Measurements from ENCODE around the gene SRSF1.

The SRSF1 gene

DNA sequence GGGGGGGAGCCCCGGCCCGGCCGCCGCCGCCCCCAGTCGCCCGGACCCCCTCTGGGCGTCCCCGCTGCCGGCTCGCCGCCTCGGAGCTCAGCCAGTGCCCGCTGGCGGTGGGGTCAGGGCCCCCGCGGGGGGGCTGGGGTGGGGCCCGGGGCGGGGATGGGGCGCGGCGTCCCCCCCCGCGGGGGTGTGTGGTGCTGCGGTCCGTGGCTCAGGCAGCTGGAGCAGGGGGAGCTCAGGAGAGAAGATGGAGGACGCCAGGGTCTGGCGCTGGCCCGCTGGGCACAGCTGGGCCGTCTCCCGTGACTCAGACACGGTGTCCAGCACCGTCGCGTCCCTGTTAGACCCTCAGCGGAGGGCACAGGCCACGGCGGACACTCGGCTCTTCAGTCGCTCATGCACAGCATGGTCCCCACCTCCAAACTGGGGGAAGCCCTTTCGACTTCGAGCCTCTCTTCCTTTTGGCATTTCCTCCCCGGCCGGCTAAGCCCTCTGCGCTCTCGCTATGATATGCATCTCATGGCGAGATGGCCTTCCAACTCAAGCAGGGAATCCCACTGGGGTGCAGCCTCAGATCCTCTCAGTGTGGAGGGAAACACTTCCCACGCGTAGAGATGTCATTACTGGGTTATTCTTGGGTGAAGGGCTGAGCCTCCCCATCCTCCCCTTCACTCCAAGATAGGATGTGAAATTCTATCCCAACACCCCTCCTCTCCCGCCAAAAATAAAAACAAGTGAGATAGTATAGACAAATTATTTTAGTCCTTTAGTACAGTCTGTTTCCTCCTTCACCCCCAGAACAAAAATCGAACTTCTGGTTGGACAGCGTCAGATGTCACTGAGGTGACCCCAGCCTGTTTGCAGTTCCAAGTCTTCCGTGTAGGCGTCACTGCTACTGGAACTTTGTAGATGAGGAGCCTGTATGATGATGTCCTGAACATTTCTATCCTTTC lies 18.5 kb downstream of the SRSF1 start:
- ChIA-PET CTCF (interaction anchor here (1.0 to 20.5 kb wide), 6 partner anchors 11 to 126 kb away, joined by 3 to 1361 read pairs (median 10); partner anchors contain the start of gene MRPS23), POLR2A (interaction anchor here (0.6 to 1.3 kb wide), 11 partner anchors 19 to 152 kb away, joined by 3 to 8 read pairs (median 4); partner anchors contain the start of genes MRPS23 and SRSF1)
- H3K4me3 ChIP-seq (ENCODE audit: low read depth, low read length): peak overlapping the region; percentile 80
- DNase-seq (ENCODE audit: low read depth, low spot score): no peak
- TF ChIP-seq CTCF (IDR thresholded peaks at IDR 0.05; ENCODE audit: insufficient read depth, low read length, missing control alignments): no peak

- TF ChIP-seq CTCF (IDR thresholded peaks at IDR 0.05; ENCODE audit: insufficient read depth, low read length, missing control alignments): no peak
- CTCF ChIA-PET: interaction anchor here (1.0 to 20.5 kb wide), 6 partner anchors 10 to 123 kb away, joined by 3 to 1361 read pairs (median 36); partner anchors contain the start of gene MRPS23
- DNase-seq (ENCODE audit: low read depth, low spot score): no peak
- H3K4me3 ChIP-seq (ENCODE audit: low read depth, low read length): peak within 1 kb of the TSS; percentile 80
- POLR2A ChIA-PET: interaction anchor here (0.6 to 2.5 kb wide), 14 partner anchors 20 to 151 kb away, joined by 3 to 14 read pairs (median 4); partner anchors contain the start of genes MRPS23 and SRSF1
Observed at GRCh38 chr17:57987581-57988300, 19.3 kb downstream of the SRSF1 start, which contains the start of gene VEZF1. Gene VEZF1 (minus strand): TSS chr17:57988254. CDS start chr17:57988111, 143 bp downstream.

GRCh38 chr17:57986841-57987580 lies 20.0 kb downstream of the SRSF1 start:
- no peak for DNase-seq (ENCODE audit: low read depth, low spot score)
- ChIA-PET POLR2A (interaction anchor here (0.8 to 2.5 kb wide), 13 partner anchors 15 to 136 kb away, joined by 3 to 14 read pairs (median 5); partner anchors contain the start of genes MRPS23 and SRSF1), CTCF (interaction anchor here (0.6 to 3.7 kb wide), 15 partner anchors 10 to 134 kb away, joined by 3 to 69 read pairs (median 8); partner anchors contain the start of gene CUEDC1)
- no peak for TF ChIP-seq CTCF (IDR thresholded peaks at IDR 0.05; ENCODE audit: insufficient read depth, low read length, missing control alignments)
- H3K4me3 ChIP-seq (ENCODE audit: low read depth, low read length): peak overlapping the region; percentile 80

GRCh38 chr17:57985675-57985974 lies 21.4 kb downstream of the SRSF1 start:
- H3K4me3 ChIP-seq (ENCODE audit: low read depth, low read length): peak overlapping the region; percentile 38
- ChIA-PET CTCF (interaction anchor here (0.5 to 3.7 kb wide), 15 partner anchors 12 to 133 kb away, joined by 3 to 69 read pairs (median 8); no protein-coding TSS in a partner anchor), POLR2A (interaction anchor here (0.6 to 2.5 kb wide), 11 partner anchors 14 to 135 kb away, joined by 3 to 14 read pairs (median 5); partner anchors contain the start of genes MRPS23 and SRSF1)
- DNase-seq (ENCODE audit: low read depth, low spot score): no peak
- TF ChIP-seq CTCF (IDR thresholded peaks at IDR 0.05; ENCODE audit: insufficient read depth, low read length, missing control alignments): no peak

DNA sequence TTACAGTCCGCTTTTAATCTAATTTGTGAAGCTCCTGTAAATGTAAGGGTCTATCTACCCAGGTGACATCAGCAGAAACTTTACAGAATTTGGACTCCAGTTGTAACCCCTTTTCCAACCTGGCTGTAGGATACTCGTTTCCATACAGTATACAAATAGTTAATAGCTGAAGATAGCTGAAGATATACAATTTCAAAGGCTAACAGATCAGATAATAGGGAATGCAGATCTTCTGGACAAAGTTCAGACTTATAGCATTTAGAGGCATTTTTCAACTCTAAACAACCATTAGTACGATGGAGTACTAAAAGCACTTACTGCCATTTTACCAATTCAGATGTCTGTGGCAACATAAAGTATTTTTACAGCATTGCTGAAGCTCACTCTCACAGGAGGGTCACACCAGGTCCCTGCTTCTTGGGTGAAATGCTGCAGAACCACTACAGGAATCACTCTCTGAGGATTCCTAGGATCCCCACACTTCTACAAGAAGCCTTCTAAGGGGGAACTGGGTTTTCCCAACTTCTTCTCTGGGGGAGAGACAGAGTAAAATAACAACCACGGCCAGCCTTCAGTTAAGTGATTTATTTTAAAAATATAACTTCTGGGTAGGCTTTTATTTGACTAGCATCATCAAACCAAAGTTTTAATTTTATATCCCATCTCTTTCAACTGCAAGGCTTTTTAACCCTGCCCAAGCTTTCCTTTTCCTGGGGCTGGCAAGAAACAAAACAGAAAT lies 21.9 kb downstream of the SRSF1 start:
- TF ChIP-seq CTCF (IDR thresholded peaks at IDR 0.05; ENCODE audit: insufficient read depth, low read length, missing control alignments): no peak
- CTCF ChIA-PET: interaction anchor here (0.9 to 3.7 kb wide), 12 partner anchors 12 to 133 kb away, joined by 3 to 69 read pairs (median 12); no protein-coding TSS in a partner anchor
- H3K4me3 ChIP-seq (ENCODE audit: low read depth, low read length): peak overlapping the region; percentile 0; the same call in 1 of the 2 replicates
- no peak for DNase-seq (ENCODE audit: low read depth, low spot score)
- POLR2A ChIA-PET: interaction anchor here (0.5 to 2.5 kb wide), 9 partner anchors 15 to 135 kb away, joined by 3 to 14 read pairs (median 5); partner anchors contain the start of genes MRPS23 and SRSF1

Data from AG04449 (cell line).